Stimulated activated CD8-positive, alpha-beta memory T cell treated with anti-CD3 and anti-CD28 coated beads, Interleukin-7, amount 100 ng/mL, for 1 hour (primary cell): ENCODE results near the gene ROBO1.
"Not testable (repeated sequence)": the region's sequence is repeated elsewhere in the genome, so short reads cannot be mapped to it uniquely, and the experiment has no call there.

Experiments used
- DNase-seq, 2 donors: peaks; one replicate each; pipeline ENCODE4 v3.0.0-alpha.2; 2020; ENCODE audit warnings: low read depth in 2 of 2

ROBO1 gene

GRCh38 chr3:79378064-79378463 is 389.7 kb downstream of the ROBO1 start:
- no peak for DNase-seq

DNA sequence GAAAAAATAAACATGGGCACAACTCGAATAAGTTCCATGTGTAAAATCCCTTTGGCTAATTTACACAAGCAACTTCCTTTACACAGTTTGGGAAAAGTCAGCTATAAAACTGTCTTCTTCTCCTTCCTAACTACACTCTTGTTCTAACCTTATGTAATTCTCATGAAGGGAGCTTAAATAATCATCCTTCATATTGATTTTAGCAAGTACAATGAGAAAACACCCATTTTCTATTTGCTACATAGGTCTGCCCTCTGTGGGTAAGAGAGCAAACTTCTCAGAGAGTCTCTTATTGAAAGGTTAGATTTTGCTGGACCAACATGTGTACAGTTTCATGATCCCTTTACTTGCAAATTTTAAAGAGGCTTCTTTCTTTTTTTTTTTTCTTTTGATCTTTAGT is 398.5 kb downstream of the ROBO1 start:
- no peak for DNase-seq

GRCh38 chr3:79368403-79368802 is 399.4 kb downstream of the ROBO1 start:
- DNase-seq = no peak

DNA sequence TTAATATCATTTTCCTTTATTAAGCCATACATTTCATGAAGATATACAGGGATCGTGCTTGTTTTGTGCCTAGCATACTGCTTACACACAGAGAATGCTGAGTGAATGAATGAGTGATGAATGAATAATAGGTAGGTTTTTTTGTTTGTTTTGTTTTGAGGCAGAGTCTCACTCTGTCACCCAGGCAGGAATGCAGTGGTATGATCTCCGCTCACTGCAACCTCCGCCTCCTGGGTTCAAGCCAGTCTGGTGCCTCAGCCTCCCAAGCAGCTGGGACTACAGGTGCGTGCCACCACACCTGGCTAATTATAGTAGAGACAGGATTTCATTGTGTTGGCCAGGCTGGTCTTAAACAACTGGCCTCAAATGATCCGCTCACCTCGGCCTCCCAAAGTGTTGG is 400.0 kb downstream of the ROBO1 start:
- DNase-seq = no peak

- DNase-seq = no peak
Measured at GRCh38 chr3:79367066-79367465, 400.7 kb downstream of the ROBO1 start.

DNA sequence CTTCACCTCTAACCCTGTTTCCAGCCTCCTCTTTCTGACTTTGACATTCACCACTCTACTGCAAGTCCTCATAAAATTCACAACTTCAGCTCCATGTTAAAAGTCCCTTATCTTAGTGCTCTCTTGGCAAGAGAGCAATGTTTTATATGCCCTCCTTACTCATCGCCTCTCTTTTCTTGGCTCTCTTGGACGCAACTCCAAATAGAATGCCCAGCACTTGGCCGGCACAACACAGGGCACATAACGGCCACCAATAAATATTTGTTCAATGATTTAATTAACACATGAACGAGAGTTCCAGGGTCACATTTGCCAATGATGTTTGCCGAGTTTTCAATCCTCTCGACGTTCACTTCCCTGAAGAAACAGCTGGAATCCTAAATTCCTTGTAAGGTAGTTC is 401.4 kb downstream of the ROBO1 start:
- DNase-seq = no peak

DNA sequence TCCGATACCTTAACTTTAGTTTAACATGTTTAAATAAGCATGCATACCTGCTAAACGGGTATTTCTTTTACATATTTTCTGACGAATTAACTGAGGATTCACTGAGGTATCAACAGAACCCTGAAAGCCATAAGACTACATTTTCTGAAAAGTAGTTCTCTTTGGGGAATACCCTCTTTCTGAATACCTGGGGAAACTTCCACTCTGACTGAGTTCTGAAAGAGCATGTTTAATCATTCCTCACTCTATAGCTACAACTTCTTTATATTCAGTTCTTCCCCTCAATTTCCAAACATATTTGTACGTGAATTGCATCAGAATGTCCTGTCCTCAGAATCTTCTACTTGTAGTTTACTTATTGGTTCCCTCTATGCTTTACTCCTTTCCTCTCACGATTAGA is 403.0 kb downstream of the ROBO1 start:
- DNase-seq = no peak

DNA sequence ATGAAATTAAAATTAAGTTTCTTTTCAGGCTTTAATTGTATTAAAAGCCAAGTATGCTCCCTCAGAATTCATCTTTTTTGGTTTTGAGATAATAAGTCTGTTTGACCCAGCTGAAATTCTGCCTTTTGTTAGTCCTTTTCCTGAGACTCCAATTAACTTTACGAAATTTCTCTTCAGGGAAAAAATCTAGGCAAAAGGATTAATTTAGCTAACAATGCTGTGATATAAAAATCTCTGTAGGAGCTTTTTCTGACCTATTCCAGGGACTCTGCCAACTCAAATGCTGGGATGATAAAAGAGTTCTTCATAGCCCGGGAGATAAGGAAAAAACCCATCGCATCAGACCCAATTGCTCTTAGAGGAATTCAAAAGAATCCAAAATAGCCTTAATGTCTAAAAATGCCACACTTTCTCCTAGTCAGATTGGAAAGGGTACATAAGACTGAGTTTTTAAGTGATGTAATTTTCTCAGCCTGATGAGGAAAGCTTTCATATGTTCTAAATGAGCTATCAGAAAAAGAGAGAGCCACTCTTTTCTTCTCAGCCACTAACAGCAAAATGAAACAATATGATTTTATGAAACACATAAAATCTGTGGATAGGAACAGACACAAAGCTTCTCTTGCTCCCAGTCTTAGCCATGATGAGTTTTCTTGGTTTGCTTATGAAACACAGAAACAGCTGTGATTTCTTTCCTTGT is 405.1 kb downstream of the ROBO1 start:
- DNase-seq = no peak

DNA sequence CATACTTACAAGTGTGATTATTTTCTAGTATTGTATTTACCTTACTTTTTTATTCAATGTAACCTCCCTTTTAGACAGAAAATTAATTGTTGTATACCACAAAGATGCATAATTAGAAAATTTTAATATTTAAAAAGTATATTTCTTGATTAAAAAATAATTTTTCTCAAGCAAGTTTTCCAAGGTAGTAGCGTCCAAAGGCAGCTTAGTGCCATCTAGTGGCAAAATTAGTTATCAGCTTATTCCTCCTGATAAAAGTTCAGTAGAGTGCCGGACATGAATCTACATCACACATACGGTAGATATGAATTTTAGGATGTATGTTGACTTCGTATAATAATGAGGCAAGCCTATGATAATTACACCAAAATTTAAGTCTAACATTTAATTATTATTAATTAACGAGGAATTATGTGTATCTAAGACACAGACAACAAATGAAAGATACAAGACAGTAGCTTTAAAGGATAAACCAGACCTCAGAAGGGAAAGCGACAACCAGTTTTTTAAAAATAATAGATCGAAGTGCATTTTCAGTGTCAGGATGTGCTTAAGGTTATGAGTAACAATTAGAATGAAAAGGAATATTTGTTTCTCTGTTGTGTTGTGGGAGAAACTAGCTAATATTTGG is 405.9 kb downstream of the ROBO1 start:
- DNase-seq = no peak

- DNase-seq = no peak
Measured at GRCh38 chr3:79358327-79358726, 409.5 kb downstream of the ROBO1 start.

- no peak for DNase-seq
Measured at GRCh38 chr3:79354179-79354688, 413.6 kb downstream of the ROBO1 start.

DNA sequence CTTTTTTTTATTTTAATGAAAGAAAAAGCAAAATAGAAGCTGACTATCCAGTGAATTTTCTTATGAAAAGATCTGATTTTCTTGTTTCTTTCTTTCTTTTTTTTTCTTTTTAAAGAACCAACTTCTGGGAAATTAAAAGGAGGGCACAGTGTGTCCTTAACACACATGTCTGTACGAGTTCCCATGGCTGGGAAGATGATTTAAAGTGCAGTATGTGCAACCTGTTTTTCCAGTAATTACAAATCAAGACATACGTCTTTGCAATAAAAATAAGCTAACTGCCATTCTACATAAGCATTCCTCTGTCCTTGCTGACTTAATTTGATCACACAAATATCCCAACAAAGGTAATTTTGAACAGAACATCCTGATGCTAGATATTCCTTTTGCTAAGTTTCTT is 416.1 kb downstream of the ROBO1 start:
- no peak for DNase-seq

- DNase-seq = no peak
Measured at GRCh38 chr3:79344876-79345871, 422.6 kb downstream of the ROBO1 start.

- DNase-seq = no peak
Measured at GRCh38 chr3:79341961-79342360, 425.8 kb downstream of the ROBO1 start.

GRCh38 chr3:79339846-79340245 is 428.0 kb downstream of the ROBO1 start:
- DNase-seq = no peak

DNA sequence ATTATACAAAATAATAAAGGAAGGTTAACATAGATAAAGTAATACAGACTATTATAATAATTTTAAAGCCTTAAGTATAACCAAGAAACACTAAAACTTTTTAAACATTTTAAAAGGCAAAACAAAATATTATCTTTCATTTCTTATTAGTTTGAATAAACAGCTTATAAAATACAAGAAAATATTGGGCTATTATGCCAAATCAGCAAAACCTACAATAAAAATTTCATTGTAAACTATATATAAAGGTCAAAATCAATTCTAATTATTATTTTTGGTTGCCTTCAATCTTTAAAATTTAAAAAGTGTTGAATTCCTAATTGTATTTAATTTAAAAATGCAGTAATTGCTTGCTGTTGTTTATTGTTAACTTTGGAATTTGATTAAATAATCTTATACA is 430.0 kb downstream of the ROBO1 start:
- no peak for DNase-seq

DNA sequence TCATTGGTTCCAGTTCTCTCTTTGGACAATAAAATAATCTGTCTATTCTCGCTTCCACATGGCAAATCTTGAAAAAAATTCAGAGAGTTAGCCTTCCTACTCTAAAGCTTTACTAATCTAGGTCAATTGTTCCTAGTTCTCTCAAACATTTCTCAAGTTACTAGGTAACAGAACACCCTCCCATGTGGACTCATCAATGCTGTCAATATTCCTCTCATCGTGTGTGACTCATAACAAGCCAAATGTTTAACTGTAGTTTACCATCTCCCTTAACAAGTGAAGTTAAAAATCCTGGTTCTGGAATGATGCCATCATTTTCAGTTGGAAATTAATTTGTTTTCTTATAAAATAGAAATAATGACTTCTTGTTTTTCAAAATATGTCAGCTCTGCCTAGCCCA is 438.6 kb downstream of the ROBO1 start:
- no peak for DNase-seq

DNA sequence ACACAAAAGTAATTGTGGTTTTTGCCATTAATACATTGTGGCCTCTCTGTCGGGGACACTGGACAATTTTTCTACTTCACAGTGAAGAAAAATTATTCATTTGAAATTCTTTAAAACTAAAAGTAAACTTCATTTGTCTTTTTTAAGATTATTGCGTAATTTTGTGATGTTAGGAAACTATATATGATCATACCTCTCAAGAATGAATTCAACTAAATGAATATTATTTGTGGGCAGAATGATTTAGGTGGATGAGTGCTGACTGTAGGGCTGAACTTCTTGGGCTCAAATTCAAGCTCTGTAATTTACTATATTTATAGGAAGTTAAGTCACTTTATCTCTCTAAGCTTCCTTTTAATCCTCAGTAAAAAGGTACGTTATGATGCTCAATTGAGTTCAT is 441.2 kb downstream of the ROBO1 start:
- no peak for DNase-seq

DNA sequence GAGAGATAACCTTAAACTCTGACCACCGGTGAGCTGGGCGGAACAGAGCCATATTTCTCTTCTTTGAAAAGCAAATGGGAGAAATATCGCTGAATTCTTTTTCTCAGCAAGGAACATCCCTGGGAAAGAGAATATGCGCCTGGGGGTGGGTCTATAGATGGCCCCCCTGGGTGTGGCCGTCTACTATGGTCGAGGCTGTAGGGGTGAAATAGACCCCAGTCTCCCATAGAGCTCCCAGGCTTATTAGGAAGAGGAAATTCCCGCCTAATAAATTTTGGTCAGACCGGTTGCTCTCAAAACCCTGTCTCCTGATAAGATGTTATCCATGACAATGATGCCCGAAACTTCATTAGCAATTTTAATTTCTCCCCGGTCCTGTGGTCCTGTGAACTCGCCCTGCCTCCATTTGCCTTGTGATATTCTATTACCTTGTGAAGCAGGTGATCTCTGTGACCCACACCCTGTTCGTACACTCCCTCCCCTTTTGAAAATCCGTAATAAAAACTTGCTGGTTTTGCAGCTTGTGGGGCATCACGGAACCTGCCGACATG is 441.9 kb downstream of the ROBO1 start:
- not testable (repeated sequence) for DNase-seq

GRCh38 chr3:79317551-79318518 is 450.0 kb downstream of the ROBO1 start:
- no peak for DNase-seq

GRCh38 chr3:79314962-79315361 is 452.8 kb downstream of the ROBO1 start:
- no peak for DNase-seq
